Ectodermal cell (in vitro differentiated cells): ENCODE results near the gene HSFX4. TPM values are rescaled to one million over a fixed set of nuclear protein-coding genes. Genes with fewer than 3 reads are reported as not detected.
"Not testable (repeated sequence)": the region's sequence is repeated elsewhere in the genome, so short reads cannot be mapped to it uniquely, and the experiment has no call there.

ENCODE experiments used
- H3K27ac ChIP-seq: 2 replicates; pipeline ENCODE4 v1.7.0; 2013; ENCODE audit warnings: mild to moderate bottlenecking, low read depth, low read length; ENCODE audit not compliant: insufficient read depth, poor library complexity, severe bottlenecking
- H3K27me3 ChIP-seq: 2 replicates; pipeline ENCODE4 v1.7.0; 2013; ENCODE audit warnings: mild to moderate bottlenecking, low read length; ENCODE audit not compliant: insufficient read depth, control insufficient read depth, poor library complexity, severe bottlenecking
- H3K36me3 ChIP-seq: one replicate; pipeline ENCODE4 v1.7.0; 2013; ENCODE audit warnings: low read length; ENCODE audit not compliant: control insufficient read depth, insufficient read depth
- H3K4me1 ChIP-seq: one replicate; pipeline ENCODE4 v1.7.0; 2013; ENCODE audit warnings: low read length; ENCODE audit not compliant: control insufficient read depth, insufficient read depth
- H3K4me3 ChIP-seq: 2 replicates; pipeline ENCODE4 v1.7.0; 2013; ENCODE audit warnings: low read depth, low read length, control low read depth; ENCODE audit not compliant: insufficient read depth
- H3K9me3 ChIP-seq: 2 replicates; pipeline ENCODE4 v1.7.0; 2013; ENCODE audit warnings: mild to moderate bottlenecking, low read length, moderate library complexity; ENCODE audit not compliant: control insufficient read depth
- WGBS, 2 experiments: methylation state at CpG; one replicate each; pipeline ENCODE4 v1.1.7; 2013; ENCODE audit warnings: missing lambda C conversion rate in 2 of 2; 5-methylcytosine and 5-hydroxymethylcytosine counted together
- polyA plus RNA-seq, 4 experiments: library from polyadenylated mRNA; stranded (reverse); fragments of 50-300 nt; gene quantifications; one replicate each; pipeline ENCODE4 v1.2.3, GENCODE V29; 2013

Gene HSFX4
- not detected for polyA plus RNA-seq (2013, experiment 1 of 4)
- polyA plus RNA-seq (2013, experiment 2 of 4): not detected
- polyA plus RNA-seq (2013, experiment 3 of 4): not detected
- not detected for polyA plus RNA-seq (2013, experiment 4 of 4)

GRCh38 chrX:149929400-149929799 lies at the start of gene HSFX4:
Gene HSFX4, plus strand, starts transcription at chrX:149929573. Its CDS starts 72 bp downstream, at chrX:149929645.
- H3K4me3 ChIP-seq, H3K36me3 ChIP-seq, H3K4me1 ChIP-seq, H3K9me3 ChIP-seq, H3K27ac ChIP-seq, H3K27me3 ChIP-seq: not testable (repeated sequence)
- WGBS, 2 experiments: 83% methylated on average over 1 of the region's 7 CpGs; no CpG with 5 or more reads in 1 of the 2 experiments

- WGBS, 2 experiments: 92 to 95% methylated on average over 33 of the region's 33 CpGs
- H3K4me1 ChIP-seq: no peaks in the 10 kb centered on the region
- no peaks in the 10 kb centered on the region for H3K27me3 ChIP-seq
- H3K9me3 ChIP-seq: no peaks in the 10 kb centered on the region
- H3K27ac ChIP-seq: no peak within 1 kb of the TSS
- no peaks in the 10 kb centered on the region for H3K36me3 ChIP-seq
- no peak within 1 kb of the TSS for H3K4me3 ChIP-seq
These were observed 48.2 kb upstream of the HSFX4 start, which contains the start of gene MAGEA8 for GRCh38 chrX:149881081-149881711. Gene MAGEA8, plus strand, starts transcription at chrX:149881183. Its CDS starts 3,090 bp downstream, at chrX:149884273.

GRCh38 chrX:149890828-149891227 lies 38.5 kb upstream of the HSFX4 start:
- H3K27me3 ChIP-seq, H3K4me1 ChIP-seq, H3K27ac ChIP-seq, H3K4me3 ChIP-seq, H3K36me3 ChIP-seq, H3K9me3 ChIP-seq: not testable (repeated sequence)
- no CpG with 5 or more reads among the region's 2 CpGs for WGBS, 2 experiments

- WGBS, 2 experiments: 100% methylated on average over 1 of the region's 1 CpG
- no peaks in the 10 kb centered on the region for H3K36me3 ChIP-seq
- H3K27me3 ChIP-seq: no peaks in the 10 kb centered on the region
- no peaks in the 10 kb centered on the region for H3K4me1 ChIP-seq
- H3K9me3 ChIP-seq: no peaks in the 10 kb centered on the region
- no peak overlapping the region for H3K4me3 ChIP-seq
- no peak overlapping the region for H3K27ac ChIP-seq
These were observed 30.8 kb upstream of the HSFX4 start for GRCh38 chrX:149898554-149898953.

GRCh38 chrX:149903889-149904748 lies 25.3 kb upstream of the HSFX4 start:
- no peaks in the 10 kb centered on the region for H3K9me3 ChIP-seq
- WGBS, 2 experiments: 53 to 63% methylated on average over 3 to 5 of the region's 6 CpGs

GRCh38 chrX:149908308-149908707 lies 21.1 kb upstream of the HSFX4 start:
- Histone ChIP-seq H3K4me3 (no peak overlapping the region), H3K4me1 (no peaks in the 10 kb centered on the region), H3K27ac (no peak overlapping the region), H3K27me3 (no peaks in the 10 kb centered on the region), H3K36me3 (no peaks in the 10 kb centered on the region), H3K9me3 (no peaks in the 10 kb centered on the region)
- 85 to 88% methylated on average over 1 of the region's 3 CpGs for WGBS, 2 experiments

More at GRCh38 chrX:149903889-149904748, 25.3 kb upstream of the HSFX4 start:
- H3K27ac ChIP-seq: no peak overlapping the region
- H3K4me1 ChIP-seq: no peaks in the 10 kb centered on the region
- H3K4me3 ChIP-seq: no peak overlapping the region
- H3K27me3 ChIP-seq: no peaks in the 10 kb centered on the region
- H3K36me3 ChIP-seq: no peaks in the 10 kb centered on the region

GRCh38 chrX:149908727-149909126 lies 20.6 kb upstream of the HSFX4 start:
- no peaks in the 10 kb centered on the region for H3K27me3 ChIP-seq
- H3K4me3 ChIP-seq: no peak overlapping the region
- no peak overlapping the region for H3K27ac ChIP-seq
- H3K36me3 ChIP-seq: no peaks in the 10 kb centered on the region
- H3K4me1 ChIP-seq: no peaks in the 10 kb centered on the region
- H3K9me3 ChIP-seq: no peaks in the 10 kb centered on the region

GRCh38 chrX:149909324-149910177 lies 19.8 kb upstream of the HSFX4 start:
- Histone ChIP-seq H3K4me1 (no peaks in the 10 kb centered on the region), H3K4me3 (no peak overlapping the region), H3K27ac (no peak overlapping the region), H3K27me3 (no peaks in the 10 kb centered on the region), H3K36me3 (no peaks in the 10 kb centered on the region), H3K9me3 (no peaks in the 10 kb centered on the region)
- WGBS, 2 experiments: 96 to 98% methylated on average over 4 of the region's 4 CpGs

- Histone ChIP-seq H3K27me3 (no peaks in the 10 kb centered on the region), H3K9me3 (no peaks in the 10 kb centered on the region), H3K36me3 (no peaks in the 10 kb centered on the region), H3K4me3 (no peak overlapping the region), H3K4me1 (no peaks in the 10 kb centered on the region), H3K27ac (no peak overlapping the region)
- 92 to 94% methylated on average over 7 of the region's 9 CpGs for WGBS, 2 experiments
These were observed 19.1 kb upstream of the HSFX4 start for GRCh38 chrX:149910178-149910695.
